Right atrium auricular region (tissue), 2 donors: Measurements from ENCODE around the gene CS. TPM values are rescaled to one million over a fixed set of nuclear protein-coding genes. Genes with fewer than 3 reads are reported as not detected.
A peak's percentile ranks its signal among the peaks of the same experiment; 100 is the strongest.
"Not testable (repeated sequence)": the region's sequence is repeated elsewhere in the genome, so short reads cannot be mapped to it uniquely, and the experiment has no call there.

Experiments used
- DNase-seq: peaks from one replicate; pipeline ENCODE4 v3.0.0-alpha.2; 2019; ENCODE audit warnings: low spot score
- H3K27ac ChIP-seq, 2 donors: fragments of 200-600 bp; sonication (generic); 1 replicate in 1 of 2; 2 replicates in 1 of 2; pipeline ENCODE4 v1.5.1; 2016 to 2019
- H3K27me3 ChIP-seq, 2 donors: fragments of 200-600 bp; sonication (generic); one replicate each; pipeline versions ENCODE4 v1.5.1 to v1.6.0; 2017 to 2019
- H3K36me3 ChIP-seq: fragments of 200-600 bp; sonication (generic); one replicate; pipeline ENCODE4 v1.5.1; 2016
- H3K4me1 ChIP-seq, 2 donors: fragments of 200-600 bp; sonication (generic); one replicate each; pipeline versions ENCODE4 v1.5.1 to v1.6.0; 2017 to 2019
- H3K4me3 ChIP-seq, 2 donors: fragments of 200-600 bp; sonication (generic); 1 replicate in 1 of 2; 2 replicates in 1 of 2; pipeline ENCODE4 v1.5.1; 2017 to 2019; ENCODE audit warnings: mild to moderate bottlenecking in 1 of 2, moderate library complexity in 1 of 2
- H3K9me3 ChIP-seq, 2 donors: fragments of 200-600 bp; sonication (generic); one replicate each; pipeline ENCODE4 v1.5.1; 2019
- total RNA-seq, 2 donors: library from RNA; depleted of rRNA; stranded (reverse); fragments of >200 nt; gene quantifications; one replicate each; pipeline ENCODE4 v1.1.0, GENCODE V29; 2016
- TF ChIP-seq, protein P1 (sequence below), 2 donors: fragments of 200-600 bp; sonication (generic); IDR thresholded peaks; one replicate each; pipeline ENCODE4 v1.5.1; 2019; ENCODE audit warnings: antibody characterized with exemption in 2 of 2

CS gene
- total RNA-seq, 2 donors from 2014 or later, result 236 to 513 TPM

GRCh38 chr12:56267443-56268071 lies 32.6 kb downstream of the CS start:
- H3K36me3 ChIP-seq, result peaks cover 12% of the 10 kb centered on the region
- TF ChIP-seq, protein P1, sequence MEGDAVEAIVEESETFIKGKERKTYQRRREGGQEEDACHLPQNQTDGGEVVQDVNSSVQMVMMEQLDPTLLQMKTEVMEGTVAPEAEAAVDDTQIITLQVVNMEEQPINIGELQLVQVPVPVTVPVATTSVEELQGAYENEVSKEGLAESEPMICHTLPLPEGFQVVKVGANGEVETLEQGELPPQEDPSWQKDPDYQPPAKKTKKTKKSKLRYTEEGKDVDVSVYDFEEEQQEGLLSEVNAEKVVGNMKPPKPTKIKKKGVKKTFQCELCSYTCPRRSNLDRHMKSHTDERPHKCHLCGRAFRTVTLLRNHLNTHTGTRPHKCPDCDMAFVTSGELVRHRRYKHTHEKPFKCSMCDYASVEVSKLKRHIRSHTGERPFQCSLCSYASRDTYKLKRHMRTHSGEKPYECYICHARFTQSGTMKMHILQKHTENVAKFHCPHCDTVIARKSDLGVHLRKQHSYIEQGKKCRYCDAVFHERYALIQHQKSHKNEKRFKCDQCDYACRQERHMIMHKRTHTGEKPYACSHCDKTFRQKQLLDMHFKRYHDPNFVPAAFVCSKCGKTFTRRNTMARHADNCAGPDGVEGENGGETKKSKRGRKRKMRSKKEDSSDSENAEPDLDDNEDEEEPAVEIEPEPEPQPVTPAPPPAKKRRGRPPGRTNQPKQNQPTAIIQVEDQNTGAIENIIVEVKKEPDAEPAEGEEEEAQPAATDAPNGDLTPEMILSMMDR (IDR thresholded peaks at IDR 0.05), result no peak
- H3K4me1 ChIP-seq, result peaks cover 0 to 37% of the 10 kb centered on the region in 2 donors
- no peaks in the 10 kb centered on the region for H3K27me3 ChIP-seq
- H3K9me3 ChIP-seq, result no peaks in the 10 kb centered on the region
- DNase-seq, result no peak
- H3K27ac ChIP-seq, result peak overlapping the region; percentile 94 to 95
- H3K4me3 ChIP-seq, result peak overlapping the region; percentile 57 to 67

DNA sequence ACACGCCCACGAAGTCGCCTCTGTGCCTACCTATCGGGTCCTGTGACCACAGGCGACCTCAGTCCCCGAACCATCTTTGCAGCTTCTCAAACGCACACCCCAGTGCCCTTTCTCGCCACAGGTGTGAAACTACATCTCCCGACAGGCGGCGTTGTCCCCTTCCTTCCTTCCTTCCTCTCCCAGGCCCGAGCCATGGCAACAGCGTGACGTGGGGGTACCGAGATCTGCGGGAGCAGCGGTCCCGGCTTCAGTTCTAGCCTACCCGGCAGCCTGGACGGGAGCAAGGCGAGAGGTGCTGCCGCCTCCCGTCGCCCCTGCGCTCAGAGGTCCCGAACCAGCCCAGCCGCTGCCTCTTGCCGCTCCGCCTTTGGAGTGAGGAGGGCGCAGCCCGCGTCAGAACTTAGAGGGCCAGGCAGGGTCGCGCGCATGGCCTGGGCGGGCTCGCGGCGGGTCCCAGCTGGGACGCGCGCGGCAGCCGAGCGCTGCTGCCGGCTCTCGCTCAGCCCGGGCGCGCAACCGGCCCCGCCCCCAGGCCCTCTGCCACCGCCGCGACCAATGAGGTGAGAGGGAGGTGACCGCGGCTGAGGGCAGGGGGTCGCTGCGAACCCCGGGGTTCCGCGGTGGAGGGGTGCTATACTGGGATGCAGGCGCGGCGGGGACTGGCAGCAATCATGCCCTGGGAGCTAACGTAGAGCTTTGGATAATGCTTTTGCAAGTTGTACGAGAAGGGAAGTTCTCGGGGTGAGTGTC lies 33.3 kb downstream of the CS start, which contains the start of gene COQ10A:
Gene COQ10A, plus strand, starts transcription at position 250 of the 750 bp plus-strand sequence. Its CDS starts 177 bp downstream, at position 427.
- Histone ChIP-seq H3K27ac (peak within 1 kb of the TSS; percentile 94 to 95), H3K27me3 (no peaks in the 10 kb centered on the region), H3K36me3 (peaks cover 5% of the 10 kb centered on the region), H3K4me3 (peak within 1 kb of the TSS; percentile 57 to 67), H3K4me1 (peaks cover 0 to 37% of the 10 kb centered on the region in 2 donors), H3K9me3 (no peaks in the 10 kb centered on the region)
- DNase-seq, result peak; percentile 92
- TF ChIP-seq, protein P1 (IDR thresholded peaks at IDR 0.05), result peak; percentile 25 to 77

GRCh38 chr12:56266068-56266692 lies 34.0 kb downstream of the CS start:
- Histone ChIP-seq H3K27ac (peak overlapping the region; percentile 94 to 95), H3K4me3 (peak overlapping the region; percentile 57 to 67), H3K4me1 (peaks cover 0 to 31% of the 10 kb centered on the region in 2 donors)
- H3K36me3 ChIP-seq, H3K27me3 ChIP-seq, DNase-seq, H3K9me3 ChIP-seq: not testable (repeated sequence)

GRCh38 chr12:56262955-56263354 lies 37.2 kb downstream of the CS start:
- H3K9me3 ChIP-seq, H3K36me3 ChIP-seq, H3K4me3 ChIP-seq, DNase-seq, H3K27ac ChIP-seq, H3K27me3 ChIP-seq: not testable (repeated sequence)
- peaks cover 0 to 22% of the 10 kb centered on the region in 2 donors for H3K4me1 ChIP-seq

DNA sequence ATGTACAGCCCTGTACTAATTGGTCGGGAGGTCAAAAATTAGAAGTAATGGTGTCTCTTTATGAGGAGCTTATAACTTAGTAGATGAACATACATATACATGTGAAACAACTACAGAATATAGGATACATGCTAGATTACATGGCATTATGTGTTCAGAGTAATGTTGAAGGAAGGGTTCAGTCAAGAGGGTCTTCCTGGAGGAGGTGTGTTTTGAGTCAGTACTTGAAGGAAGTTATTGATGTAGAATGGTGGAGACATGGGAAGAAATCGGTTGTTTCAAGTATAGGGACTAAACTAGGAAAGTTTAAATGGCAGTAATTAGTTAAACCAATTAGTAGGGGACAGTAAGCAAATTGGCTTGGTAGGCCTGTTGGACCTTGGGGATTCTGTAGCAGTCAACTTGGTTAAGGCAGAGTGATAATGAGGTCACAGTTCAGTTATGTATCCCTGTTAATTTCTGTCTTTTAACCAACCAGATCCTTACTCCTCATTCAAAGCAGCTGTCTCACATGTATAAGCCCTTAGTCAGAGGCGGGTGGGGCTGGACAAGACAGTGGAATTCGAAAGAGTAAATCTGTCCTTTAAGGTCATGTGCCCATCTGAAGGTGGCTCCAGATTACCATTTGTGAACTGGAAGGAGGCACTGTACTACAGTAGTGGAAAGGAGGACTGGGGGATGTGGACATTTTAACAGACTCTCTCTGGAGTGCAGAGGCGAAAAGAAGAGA lies 38.5 kb downstream of the CS start:
- H3K36me3 ChIP-seq, result peaks cover 2% of the 10 kb centered on the region
- peaks cover 0 to 25% of the 10 kb centered on the region in 2 donors for H3K4me1 ChIP-seq
- no peak for DNase-seq
- TF ChIP-seq, protein P1 (IDR thresholded peaks at IDR 0.05), result no peak
- H3K9me3 ChIP-seq, result no peaks in the 10 kb centered on the region
- no peak overlapping the region for H3K4me3 ChIP-seq
- no peak overlapping the region for H3K27ac ChIP-seq
- no peaks in the 10 kb centered on the region for H3K27me3 ChIP-seq

GRCh38 chr12:56260921-56261320 lies 39.2 kb downstream of the CS start:
- TF ChIP-seq, protein P1 (IDR thresholded peaks at IDR 0.05), result no peak
- H3K27me3 ChIP-seq, result no peaks in the 10 kb centered on the region
- no peaks in the 10 kb centered on the region for H3K9me3 ChIP-seq
- H3K27ac ChIP-seq, result no peak overlapping the region
- peaks cover 0 to 26% of the 10 kb centered on the region in 2 donors for H3K4me1 ChIP-seq
- peaks cover 9% of the 10 kb centered on the region for H3K36me3 ChIP-seq
- no peak for DNase-seq
- no peak overlapping the region for H3K4me3 ChIP-seq
